DOHH2 (cell line): ENCODE measurements around the gene HMCN2.
"Not testable (repeated sequence)": the region's sequence is repeated elsewhere in the genome, so short reads cannot be mapped to it uniquely, and the experiment has no call there.

Source experiments
- H3F3A ChIP-seq: fragments of 200-600 bp; sonication (generic), shearing (Covaris generic); 2 replicates; pipeline ENCODE4 v1.6.0; 2016; ENCODE audit warnings: antibody characterized with exemption, mild to moderate bottlenecking; ENCODE audit not compliant: control insufficient read depth, insufficient read depth
- H3K27ac ChIP-seq: fragments of 200-600 bp; sonication (generic); 2 replicates; pipeline ENCODE4 v1.5.1; 2014; ENCODE audit warnings: low read depth, mild to moderate bottlenecking, low read length, moderate library complexity
- H3K27me3 ChIP-seq: fragments of 200-600 bp; sonication (generic); 2 replicates; pipeline ENCODE4 v1.6.1; 2014; ENCODE audit warnings: mild to moderate bottlenecking, low read length, mixed read lengths; ENCODE audit not compliant: control insufficient read depth
- H3K36me3 ChIP-seq: fragments of 200-600 bp; sonication (generic); 2 replicates; pipeline ENCODE4 v1.6.1; 2014; ENCODE audit warnings: mild to moderate bottlenecking, low read length, moderate library complexity, mixed read lengths; ENCODE audit not compliant: control insufficient read depth
- H3K4me1 ChIP-seq: fragments of 200-600 bp; sonication (generic); 2 replicates; pipeline ENCODE4 v1.6.1; 2014; ENCODE audit warnings: mild to moderate bottlenecking, low read length, mixed read lengths; ENCODE audit not compliant: control insufficient read depth
- H3K4me2 ChIP-seq: fragments of 200-600 bp; sonication (generic); 2 replicates; pipeline ENCODE4 v1.6.0; 2014; ENCODE audit warnings: mild to moderate bottlenecking, low read length, moderate library complexity
- H3K4me3 ChIP-seq: fragments of 200-600 bp; sonication (generic); 2 replicates; pipeline ENCODE4 v1.5.1; 2014; ENCODE audit warnings: mild to moderate bottlenecking, low read length, mixed read lengths
- H3K79me2 ChIP-seq: fragments of 200-600 bp; sonication (generic); 2 replicates; pipeline ENCODE4 v1.6.1; 2014; ENCODE audit warnings: mild to moderate bottlenecking, low read length, mixed read lengths; ENCODE audit not compliant: control insufficient read depth
- H3K9me2 ChIP-seq: fragments of 200-600 bp; sonication (generic); replicated peaks from 2 replicates; pipeline ENCODE4 v1.6.1; 2014; ENCODE audit warnings: mild to moderate bottlenecking, low read length, mixed read lengths; ENCODE audit not compliant: control insufficient read depth
- H3K9me3 ChIP-seq: fragments of 200-600 bp; sonication (generic); 2 replicates; pipeline ENCODE4 v1.6.1; 2014; ENCODE audit warnings: antibody characterized with exemption, low read length, mixed read lengths; ENCODE audit not compliant: control insufficient read depth, insufficient read depth
- H4K20me1 ChIP-seq: fragments of 200-600 bp; sonication (generic); 2 replicates; pipeline ENCODE4 v1.6.0; 2014; ENCODE audit warnings: low read depth, mild to moderate bottlenecking, antibody characterized with exemption, low read length, moderate library complexity; ENCODE audit not compliant: control insufficient read depth, insufficient read depth
- EZH2phosphoT487 ChIP-seq: fragments of 200-600 bp; sonication (generic); IDR thresholded peaks from 2 replicates; pipeline ENCODE4 v1.6.1; 2017; ENCODE audit warnings: borderline replicate concordance, mild to moderate bottlenecking, antibody characterized with exemption, low read length, moderate library complexity, mixed read lengths
- TF ChIP-seq, protein P1 (sequence below): fragments of 200-600 bp; sonication (generic); IDR thresholded peaks from one replicate; pipeline ENCODE4 v1.5.1; 2014; ENCODE audit warnings: antibody characterized with exemption, mild to moderate bottlenecking, low read depth, low read length; ENCODE audit not compliant: poor library complexity, severe bottlenecking

Gene HMCN2

GRCh38 chr9:130337784-130338380 lies 72.3 kb downstream of the HMCN2 start:
- H3K9me2 ChIP-seq, result no peaks in the 10 kb centered on the region
- no peak overlapping the region for H3K4me2 ChIP-seq
- no peaks in the 10 kb centered on the region for H3K9me3 ChIP-seq
- H4K20me1 ChIP-seq, result no peaks in the 10 kb centered on the region
- no peak for TF ChIP-seq EZH2phosphoT487
- TF ChIP-seq, protein P1, sequence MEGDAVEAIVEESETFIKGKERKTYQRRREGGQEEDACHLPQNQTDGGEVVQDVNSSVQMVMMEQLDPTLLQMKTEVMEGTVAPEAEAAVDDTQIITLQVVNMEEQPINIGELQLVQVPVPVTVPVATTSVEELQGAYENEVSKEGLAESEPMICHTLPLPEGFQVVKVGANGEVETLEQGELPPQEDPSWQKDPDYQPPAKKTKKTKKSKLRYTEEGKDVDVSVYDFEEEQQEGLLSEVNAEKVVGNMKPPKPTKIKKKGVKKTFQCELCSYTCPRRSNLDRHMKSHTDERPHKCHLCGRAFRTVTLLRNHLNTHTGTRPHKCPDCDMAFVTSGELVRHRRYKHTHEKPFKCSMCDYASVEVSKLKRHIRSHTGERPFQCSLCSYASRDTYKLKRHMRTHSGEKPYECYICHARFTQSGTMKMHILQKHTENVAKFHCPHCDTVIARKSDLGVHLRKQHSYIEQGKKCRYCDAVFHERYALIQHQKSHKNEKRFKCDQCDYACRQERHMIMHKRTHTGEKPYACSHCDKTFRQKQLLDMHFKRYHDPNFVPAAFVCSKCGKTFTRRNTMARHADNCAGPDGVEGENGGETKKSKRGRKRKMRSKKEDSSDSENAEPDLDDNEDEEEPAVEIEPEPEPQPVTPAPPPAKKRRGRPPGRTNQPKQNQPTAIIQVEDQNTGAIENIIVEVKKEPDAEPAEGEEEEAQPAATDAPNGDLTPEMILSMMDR, result no peak
- H3K36me3 ChIP-seq, result no peaks in the 10 kb centered on the region
- no peaks in the 10 kb centered on the region for H3K27me3 ChIP-seq
- peaks cover 8% of the 10 kb centered on the region for H3K4me1 ChIP-seq
- H3K4me3 ChIP-seq, result no peak overlapping the region
- no peaks in the 10 kb centered on the region for H3F3A ChIP-seq
- H3K27ac ChIP-seq, result no peak overlapping the region
- H3K79me2 ChIP-seq, result no peaks in the 10 kb centered on the region

- H3K4me3 ChIP-seq, H3K4me1 ChIP-seq, H4K20me1 ChIP-seq, H3K9me3 ChIP-seq, H3K27ac ChIP-seq, H3K79me2 ChIP-seq, H3K36me3 ChIP-seq, H3F3A ChIP-seq, H3K9me2 ChIP-seq, H3K4me2 ChIP-seq, H3K27me3 ChIP-seq: not testable (repeated sequence)
Observed at GRCh38 chr9:130338891-130339290, 73.3 kb downstream of the HMCN2 start.

GRCh38 chr9:130339306-130339705 lies 73.7 kb downstream of the HMCN2 start:
- no peaks in the 10 kb centered on the region for H3K9me2 ChIP-seq
- TF ChIP-seq, protein P1, result no peak
- H4K20me1 ChIP-seq, result no peaks in the 10 kb centered on the region
- no peak overlapping the region for H3K4me2 ChIP-seq
- no peak overlapping the region for H3K27ac ChIP-seq
- H3F3A ChIP-seq, result no peaks in the 10 kb centered on the region
- H3K4me1 ChIP-seq, result no peaks in the 10 kb centered on the region
- no peaks in the 10 kb centered on the region for H3K9me3 ChIP-seq
- H3K27me3 ChIP-seq, result no peaks in the 10 kb centered on the region
- H3K36me3 ChIP-seq, result no peaks in the 10 kb centered on the region
- H3K79me2 ChIP-seq, result no peaks in the 10 kb centered on the region
- no peak overlapping the region for H3K4me3 ChIP-seq

DNA sequence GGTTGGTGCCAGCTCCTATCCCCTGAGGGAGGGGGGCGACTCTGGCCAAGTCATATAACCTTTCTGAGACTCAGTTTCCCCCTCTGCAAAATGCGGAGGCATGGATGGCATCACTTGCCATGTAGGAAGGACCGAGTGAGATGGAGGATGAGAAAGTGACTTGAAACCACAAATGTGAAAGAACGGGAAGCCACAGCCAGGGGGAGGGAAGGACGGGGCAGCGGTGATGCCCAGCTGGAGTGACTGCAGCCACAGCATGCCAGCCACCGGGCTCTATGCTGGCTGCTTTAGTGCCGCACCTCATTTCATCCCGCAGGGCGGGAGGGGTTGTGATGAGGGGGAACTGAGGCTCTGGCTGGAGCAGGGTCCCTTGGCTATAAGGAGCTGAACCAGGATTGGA lies 74.5 kb downstream of the HMCN2 start:
- Histone ChIP-seq H3K27me3 (no peaks in the 10 kb centered on the region), H3K4me2 (no peak overlapping the region), H3K27ac (no peak overlapping the region), H3K79me2 (no peaks in the 10 kb centered on the region), H3F3A (no peaks in the 10 kb centered on the region), H3K36me3 (no peaks in the 10 kb centered on the region), H4K20me1 (no peaks in the 10 kb centered on the region), H3K4me3 (no peak overlapping the region), H3K9me3 (peaks cover 6% of the 10 kb centered on the region; the same call in 1 of the 2 replicates), H3K9me2 (no peaks in the 10 kb centered on the region), H3K4me1 (no peaks in the 10 kb centered on the region)
- TF ChIP-seq, protein P1, result no peak
- no peak for TF ChIP-seq EZH2phosphoT487

DNA sequence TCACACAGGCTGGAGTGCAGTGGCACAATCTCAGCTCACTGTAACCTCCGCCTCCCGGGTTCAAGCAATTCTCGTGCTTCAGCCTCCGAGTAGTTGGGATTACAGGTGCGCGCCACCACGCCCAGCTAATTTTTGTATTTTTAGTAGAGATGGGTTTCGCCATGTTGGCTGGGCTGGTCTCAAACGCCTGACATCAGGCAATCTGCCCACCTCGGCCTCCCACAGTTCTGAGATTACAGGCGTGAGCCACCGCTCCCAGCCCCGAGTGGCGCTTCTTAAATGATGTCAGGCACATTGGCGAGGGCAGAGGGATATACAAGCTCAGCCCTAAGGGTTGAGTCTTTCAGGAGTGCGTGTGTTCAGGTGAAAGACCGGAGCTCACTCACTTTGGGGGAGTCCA lies 75.0 kb downstream of the HMCN2 start:
- not testable (repeated sequence) for H3K27me3 ChIP-seq, H3K4me3 ChIP-seq, H3F3A ChIP-seq, H3K4me1 ChIP-seq, H3K79me2 ChIP-seq, H4K20me1 ChIP-seq, H3K36me3 ChIP-seq, H3K4me2 ChIP-seq, H3K9me2 ChIP-seq, H3K9me3 ChIP-seq, H3K27ac ChIP-seq
